HG03432 (cell line): ENCODE results near the gene DNAH14.
"Not testable (repeated sequence)": the region's sequence is repeated elsewhere in the genome, so short reads cannot be mapped to it uniquely, and the experiment has no call there.

Experiments used
- ATAC-seq: cut with Tn5 transposase; IDR thresholded peaks from one replicate; pipeline ENCODE4 v1.9.1; 2021; ENCODE audit warnings: mild to moderate bottlenecking, moderate library complexity; ENCODE audit not compliant: unreplicated experiment

Gene DNAH14

DNA sequence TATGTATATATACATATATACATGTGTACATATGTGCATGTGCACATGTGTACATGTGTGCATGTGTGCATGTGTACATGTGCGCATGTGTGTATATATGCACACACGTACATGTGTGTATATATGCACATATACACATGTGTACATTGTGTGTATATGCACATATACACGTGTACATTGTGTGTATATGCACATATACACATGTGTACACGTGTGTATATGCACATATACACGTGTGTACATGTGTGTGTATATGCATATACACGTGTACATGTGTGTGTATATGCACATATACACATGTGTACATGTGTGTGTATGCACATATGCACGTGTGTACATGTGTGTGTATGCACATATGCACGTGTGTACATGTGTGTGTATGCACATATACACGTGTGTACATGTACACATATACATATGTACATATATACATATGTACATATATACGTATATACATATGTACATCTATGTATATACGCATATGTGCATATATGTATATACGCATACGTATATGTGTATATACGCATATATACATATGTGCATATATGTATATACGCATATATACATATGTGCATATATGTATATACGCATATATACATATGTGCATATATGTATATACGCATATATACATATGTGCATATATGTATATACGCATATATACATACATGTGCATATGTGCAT is 405.8 kb downstream of the DNAH14 start:
- ATAC-seq, result not testable (repeated sequence)

DNA sequence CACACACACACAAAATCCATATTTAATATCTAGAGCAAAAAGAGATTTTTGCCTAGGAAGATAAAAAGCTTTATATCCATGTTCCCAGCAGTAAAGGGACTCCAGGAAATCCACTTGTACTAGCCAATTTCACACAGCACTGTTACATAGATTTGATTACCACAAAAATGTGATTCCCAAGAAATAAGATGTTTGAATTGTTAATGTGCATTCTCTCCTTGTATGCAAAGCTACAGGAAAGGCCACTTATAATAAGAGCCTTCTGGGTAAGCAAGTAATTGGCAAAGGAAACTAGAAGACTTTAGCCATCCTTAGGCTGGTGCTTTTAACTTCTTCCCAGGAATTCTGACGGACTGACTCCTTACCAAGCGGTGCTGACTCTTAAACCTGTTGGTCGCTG is 409.1 kb downstream of the DNAH14 start:
- no peak for ATAC-seq

DNA sequence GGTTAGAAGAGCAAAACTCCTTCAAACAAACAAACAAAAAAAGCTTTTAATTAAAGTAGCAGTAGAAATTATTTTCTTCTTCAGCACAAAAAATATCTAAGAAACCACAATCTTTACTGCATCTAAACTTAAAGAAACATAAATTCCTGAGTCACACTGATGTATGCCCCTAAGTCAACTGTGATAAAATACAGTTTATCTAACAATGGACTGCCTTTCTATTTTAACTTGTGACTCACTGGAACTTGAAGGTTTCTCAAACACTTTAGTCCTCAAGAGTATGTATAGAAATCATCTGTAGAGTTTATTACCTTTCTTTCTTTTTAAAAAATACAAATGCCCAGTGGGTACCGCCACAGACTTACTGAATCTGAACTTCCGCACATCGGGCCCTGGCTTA is 412.2 kb downstream of the DNAH14 start:
- no peak for ATAC-seq

DNA sequence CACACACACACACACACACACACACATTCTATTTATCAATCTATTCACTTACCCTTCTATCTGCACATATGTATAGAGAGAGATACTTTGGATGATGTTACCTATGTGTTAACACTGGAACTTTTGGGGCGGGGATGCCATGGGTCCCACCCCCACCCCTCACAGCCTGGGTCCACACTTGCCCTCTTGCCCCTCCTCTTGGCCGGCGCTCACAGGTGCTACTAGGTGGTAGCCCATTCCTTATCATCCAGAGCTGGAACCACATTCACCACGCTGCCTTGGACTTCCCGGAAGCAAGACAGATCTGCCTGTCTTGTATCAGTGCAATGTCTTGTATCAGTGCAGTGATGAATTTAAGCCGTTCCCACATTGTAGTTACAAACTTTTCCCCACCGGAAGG is 413.2 kb downstream of the DNAH14 start:
- ATAC-seq, result no peak

DNA sequence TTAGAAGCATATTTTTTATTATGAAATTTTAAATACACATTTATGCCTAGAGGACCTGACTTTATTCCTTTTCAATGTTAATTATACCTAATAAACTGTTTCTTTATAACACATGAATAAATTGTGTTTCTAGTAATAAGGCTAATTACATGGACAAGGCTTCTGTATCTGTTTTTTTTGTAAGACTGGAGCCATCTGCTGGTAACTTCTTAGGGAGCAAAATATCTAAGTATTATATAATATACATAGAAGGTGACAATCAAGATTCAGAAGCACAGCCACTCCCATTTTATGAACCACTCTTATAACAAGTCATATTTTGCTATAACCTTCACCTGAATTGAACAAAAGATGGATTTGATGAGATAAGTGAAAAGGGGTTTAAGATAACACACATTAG is 414.1 kb downstream of the DNAH14 start:
- peak; percentile 50 for ATAC-seq

DNA sequence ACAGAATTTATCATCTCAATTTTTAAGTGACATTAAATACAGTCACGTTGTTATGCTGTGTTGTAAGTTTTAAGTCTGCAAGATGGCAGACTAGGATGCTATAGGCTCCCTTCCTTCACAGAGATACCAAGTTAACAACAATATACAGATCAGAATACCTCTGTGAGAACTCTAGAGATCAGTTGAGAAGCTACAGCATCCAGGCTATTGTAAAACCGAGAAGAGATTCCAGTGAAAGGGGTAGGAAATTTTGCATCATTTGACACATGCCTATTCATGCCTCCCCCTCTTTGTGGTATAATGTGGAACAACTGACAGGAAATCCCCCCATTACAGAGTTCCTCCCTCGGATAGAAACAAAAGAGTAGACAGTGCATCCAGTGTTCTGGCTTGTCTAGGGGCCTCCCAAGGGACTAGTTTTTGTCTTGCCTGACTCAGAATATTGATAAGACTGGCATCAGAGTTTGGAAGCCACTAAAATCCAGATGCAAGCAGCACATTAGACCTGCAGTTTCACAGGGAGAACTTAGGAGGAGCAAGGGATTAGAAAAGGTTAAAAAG is 417.7 kb downstream of the DNAH14 start:
- ATAC-seq, result peak; percentile 59

DNA sequence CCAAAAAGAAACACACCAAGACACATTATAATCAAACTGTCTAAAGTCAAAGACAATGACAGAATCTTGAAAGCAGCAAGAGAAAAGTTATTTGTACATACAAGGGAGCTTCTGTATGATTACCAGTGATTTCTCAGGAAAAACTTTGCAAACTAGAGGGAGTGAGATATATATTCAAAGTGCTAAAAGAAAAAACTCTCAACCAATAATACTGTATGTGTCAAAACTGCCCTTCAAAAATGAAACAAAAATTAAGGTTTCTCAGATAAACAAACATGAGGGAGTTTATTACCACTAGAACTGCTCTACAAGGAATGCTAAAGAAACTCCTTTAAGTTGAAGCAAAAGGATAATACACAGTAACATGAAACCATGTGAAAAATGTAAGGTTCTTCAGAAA is 418.9 kb downstream of the DNAH14 start:
- no peak for ATAC-seq

DNA sequence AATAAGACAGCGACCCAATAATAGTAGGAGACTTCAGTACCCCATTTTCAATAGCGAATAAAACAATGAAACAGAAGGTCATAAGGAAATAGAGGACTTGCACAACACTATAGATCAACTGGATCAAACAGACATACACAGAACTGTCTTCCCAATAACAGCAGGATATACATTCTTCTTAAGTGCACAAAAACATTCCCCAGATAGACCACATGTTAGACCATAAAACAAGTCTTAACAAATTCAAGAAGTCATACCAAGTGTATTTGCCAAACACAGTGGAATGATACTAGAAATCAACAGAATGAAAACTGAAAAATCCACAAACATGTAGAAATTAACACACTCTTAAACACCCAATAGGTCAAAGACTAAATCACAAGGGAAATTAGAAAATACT is 420.4 kb downstream of the DNAH14 start:
- no peak for ATAC-seq

DNA sequence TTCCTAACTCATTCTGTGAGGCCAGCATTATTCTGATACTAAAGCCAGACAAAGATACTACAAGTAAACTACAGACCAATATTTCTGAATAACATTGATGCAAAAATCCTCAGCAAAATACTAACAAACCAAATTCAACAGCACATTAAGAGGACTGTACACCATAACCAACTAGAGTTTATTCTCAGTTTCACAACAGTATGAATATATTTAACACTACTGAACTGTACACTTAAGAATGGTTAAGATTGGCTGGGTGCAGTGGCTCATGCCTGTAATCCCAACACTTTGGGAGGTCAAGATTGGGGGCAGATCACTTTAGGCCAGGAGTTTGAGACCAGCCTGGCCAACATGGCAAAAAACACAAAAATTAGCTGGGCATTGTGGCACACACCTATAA is 421.4 kb downstream of the DNAH14 start:
- ATAC-seq, result no peak

DNA sequence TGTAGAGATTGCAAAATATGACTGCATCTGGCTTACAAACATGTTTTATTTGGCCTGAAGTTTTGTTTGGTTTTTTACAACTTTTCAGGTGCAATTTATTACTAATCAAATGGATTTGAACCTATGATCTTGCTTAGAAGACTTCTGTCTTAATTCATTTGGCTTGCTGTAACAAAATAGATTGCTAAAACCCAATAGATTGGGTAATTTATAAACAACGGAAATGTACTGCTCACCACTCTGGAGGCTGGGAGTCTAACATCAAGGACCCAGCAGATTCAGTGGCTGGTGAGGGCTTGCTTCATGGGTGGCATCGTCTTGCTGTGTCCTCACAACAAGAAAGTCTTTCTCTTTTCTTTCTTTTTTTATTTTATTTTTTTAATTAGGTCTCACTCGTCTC is 425.4 kb downstream of the DNAH14 start:
- ATAC-seq, result no peak

DNA sequence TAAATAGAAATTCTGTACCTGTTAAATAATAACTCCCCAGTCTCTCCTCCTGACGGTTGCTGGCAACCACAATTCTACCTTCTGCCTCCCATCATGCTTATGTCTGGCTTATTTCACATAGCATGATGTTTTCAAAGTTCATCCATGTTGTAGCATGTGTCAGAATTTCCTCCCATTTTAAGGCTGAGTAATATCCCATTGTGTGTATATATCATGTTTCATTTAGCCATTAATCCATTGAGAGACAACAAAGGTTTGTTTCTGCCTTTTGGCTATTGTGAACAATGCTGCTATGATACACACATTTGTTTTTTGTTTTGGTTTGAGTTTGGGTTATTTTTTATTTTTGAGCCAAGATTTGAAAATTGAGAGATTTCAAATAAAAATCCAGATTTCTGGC is 426.4 kb downstream of the DNAH14 start:
- no peak for ATAC-seq

DNA sequence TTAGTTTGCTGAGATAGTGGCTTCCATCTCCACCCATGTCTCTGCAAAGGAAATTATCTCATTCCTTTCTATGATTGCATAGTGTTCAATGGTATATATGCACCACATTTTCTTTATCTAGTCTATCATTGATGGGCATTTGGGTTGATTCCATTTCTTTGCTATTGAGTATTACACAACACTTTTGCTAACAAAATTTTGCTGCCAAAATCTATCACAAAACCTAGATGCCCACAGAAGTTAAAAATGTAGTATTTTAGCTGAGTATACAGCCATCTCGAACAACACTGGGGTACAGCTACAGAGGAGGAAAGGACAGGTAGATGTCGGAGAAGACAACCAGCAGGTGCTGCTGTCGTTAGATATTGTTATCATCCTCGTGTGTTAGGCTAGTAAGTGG is 430.6 kb downstream of the DNAH14 start:
- ATAC-seq, result no peak

DNA sequence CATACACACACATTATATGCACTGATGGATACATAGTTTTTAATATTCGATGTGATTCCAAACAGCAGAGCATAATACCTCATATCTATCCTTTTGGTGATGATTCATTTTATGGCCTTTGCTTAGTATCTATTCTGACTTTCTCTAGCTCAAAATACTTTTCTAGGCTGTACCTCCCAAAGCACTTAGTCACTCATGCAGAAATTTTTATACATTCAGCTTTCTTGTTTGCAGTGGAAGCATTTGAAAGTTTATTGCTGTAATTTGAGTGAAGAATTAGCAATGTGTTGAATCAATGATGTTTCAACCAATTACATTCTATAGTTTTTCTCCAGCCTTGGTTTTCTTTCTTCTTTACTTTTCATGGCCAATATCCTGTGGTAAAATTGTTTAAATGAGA is 431.7 kb downstream of the DNAH14 start:
- no peak for ATAC-seq

DNA sequence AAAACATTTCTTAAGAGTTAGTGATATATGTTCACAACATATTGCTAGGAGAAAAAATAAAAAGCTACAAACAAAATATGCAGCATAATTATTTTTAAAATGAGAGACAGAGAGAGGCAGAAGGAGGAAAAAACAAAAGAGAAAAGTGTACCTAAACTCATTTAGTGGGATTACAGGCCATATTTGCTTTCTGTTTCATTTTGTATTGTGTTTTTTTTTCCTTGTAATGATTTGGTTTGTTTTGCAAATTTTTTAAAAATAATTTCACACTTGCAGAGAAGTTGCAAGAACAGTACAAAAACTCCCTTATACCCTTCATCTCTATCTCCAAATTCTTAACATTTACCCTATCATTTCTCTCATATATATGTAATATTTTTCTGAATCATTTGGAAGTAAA is 433.3 kb downstream of the DNAH14 start:
- ATAC-seq, result peak; percentile 51

DNA sequence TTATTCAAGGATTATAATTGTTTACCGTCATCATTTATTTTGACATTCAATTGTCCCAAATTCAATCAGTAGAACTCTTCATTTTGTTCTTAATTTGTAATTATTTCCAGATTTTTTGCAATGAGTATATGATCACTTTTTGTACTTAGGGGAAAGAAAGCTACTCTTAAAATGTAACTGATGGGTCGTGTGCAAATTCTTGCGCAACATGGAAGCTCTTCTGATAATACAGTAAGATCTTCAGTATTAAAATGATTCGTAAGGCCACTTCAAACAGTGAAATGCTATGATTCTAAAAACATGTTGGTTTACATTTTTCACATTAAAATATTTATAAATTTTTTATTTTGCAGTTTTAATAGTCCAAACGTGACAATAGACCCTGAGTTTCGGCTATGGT is 435.0 kb downstream of the DNAH14 start:
- no peak for ATAC-seq

DNA sequence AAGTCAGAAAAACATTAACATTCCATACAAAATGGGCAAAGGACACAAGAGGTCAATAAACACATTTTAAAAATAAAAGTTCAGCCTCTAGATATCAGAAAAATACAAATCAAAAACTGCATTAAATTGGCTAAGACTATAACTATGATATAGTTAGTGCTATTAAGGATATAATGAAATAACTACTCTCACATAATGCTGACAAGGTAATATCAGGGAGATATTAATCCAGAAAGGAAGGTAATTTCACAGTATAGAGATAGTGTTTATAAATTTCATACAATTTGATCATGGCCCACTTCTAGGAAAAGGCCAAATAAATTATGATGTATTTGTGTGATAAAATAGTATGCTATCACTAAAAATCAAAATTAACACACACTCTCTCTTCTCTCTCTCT is 436.5 kb downstream of the DNAH14 start:
- no peak for ATAC-seq

DNA sequence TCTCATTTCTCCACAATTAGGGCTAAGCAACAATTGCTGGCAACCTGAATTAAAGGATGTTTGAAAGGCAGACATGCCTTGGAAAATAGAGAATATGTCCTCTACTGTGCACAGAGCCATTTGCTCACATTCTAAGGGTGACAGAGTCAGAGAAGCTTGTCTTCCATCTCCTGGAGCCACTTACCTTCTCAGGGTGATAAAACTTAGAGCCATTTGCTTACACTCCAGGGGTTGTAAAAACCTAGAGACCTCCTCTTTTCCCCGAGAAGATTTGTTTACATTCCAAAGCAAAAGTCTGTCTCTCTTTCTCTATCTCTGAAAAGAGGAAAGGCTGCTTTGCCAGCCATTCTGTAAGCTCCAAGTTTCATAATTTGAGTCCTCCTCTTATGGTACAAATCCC is 437.1 kb downstream of the DNAH14 start:
- ATAC-seq, result no peak

DNA sequence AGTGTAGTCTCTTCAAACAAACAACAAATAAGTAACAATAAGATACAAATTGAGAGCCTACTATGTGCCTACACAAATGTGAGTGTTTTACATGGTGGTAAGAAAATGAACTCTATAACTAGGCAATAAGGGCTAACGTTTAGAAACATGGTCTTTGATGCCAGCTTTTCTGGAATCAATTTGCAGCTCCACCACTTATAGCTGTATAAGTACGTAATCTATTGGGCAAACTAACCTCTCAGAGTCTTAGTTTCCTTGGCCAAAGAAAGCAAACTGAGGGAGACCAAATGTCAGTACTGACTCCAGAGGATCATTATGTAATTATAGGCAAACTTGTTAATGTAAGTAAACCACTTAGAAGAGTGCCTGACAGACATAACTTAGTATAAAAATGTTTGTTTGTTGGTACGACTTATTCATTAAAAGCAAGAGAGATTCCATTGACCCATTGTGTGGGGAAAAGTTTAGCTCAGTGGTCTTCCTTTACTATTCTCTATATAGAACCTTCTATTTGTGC is 438.6 kb downstream of the DNAH14 start:
- no peak for ATAC-seq

DNA sequence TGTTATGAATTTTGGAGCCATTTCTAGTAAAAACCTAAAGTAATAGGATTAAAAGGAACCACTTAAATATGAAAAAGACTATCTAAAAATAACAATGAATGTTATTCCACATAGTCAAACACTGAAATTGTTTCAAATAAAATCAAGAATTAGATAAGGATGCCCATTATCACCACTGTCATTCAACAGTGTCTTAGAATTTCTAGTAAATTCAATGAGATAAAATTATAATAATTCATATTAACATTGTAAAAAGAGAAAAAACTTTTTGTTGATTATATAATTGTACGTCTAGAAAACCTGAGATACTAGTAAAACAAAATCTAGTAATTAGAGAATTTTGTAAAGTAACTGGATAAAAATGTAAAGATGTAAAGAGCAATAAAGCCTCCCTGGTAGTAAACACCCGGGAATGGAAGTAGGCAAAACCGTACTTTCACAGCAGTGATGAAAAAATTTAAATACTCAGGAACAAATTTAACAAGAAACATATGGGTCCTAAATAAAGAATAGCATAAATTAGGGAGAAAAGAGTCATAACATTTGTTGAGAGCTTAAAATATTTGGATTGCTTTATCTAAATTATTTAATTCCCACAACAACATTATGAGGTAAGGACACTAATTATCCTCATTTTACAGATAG is 442.0 kb downstream of the DNAH14 start:
- no peak for ATAC-seq

DNA sequence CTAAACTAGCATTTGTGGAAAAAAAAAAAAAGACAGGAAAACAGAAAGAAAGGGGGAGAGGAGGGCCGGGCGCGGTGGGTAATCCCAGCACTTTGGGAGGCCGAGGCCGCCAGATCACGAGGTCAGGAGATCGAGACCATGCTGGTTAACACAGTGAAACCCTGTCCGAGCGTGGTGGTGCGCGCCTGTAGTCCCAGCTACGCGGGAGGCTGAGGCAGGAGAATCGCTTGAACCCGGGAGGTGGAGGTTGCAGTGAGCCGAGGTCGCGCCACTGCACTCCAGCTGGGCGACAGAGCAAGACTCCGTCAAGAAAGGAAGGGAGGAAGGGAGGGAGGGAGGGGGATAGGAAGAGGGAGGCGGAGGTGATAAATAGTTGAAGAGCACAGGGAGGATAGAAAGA is 443.7 kb downstream of the DNAH14 start:
- no peak for ATAC-seq

DNA sequence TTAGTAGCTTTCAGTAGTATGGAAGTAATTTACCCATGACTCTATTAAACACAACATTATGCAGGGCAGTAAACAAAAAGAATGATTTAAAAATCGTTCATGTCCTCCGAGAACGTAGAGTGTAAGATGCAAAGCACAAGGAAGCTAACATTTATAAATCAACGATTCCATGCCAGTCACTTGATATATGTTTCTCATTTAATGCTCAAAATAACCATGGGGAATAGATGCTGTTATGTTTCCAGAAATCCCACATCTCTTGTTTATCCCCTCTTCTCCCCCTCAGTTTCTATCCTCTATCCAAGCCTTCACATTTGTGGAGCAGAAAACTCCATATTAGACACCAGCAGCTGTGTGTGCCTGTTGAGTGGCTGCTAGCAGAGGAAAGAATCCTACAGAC is 445.5 kb downstream of the DNAH14 start:
- no peak for ATAC-seq

DNA sequence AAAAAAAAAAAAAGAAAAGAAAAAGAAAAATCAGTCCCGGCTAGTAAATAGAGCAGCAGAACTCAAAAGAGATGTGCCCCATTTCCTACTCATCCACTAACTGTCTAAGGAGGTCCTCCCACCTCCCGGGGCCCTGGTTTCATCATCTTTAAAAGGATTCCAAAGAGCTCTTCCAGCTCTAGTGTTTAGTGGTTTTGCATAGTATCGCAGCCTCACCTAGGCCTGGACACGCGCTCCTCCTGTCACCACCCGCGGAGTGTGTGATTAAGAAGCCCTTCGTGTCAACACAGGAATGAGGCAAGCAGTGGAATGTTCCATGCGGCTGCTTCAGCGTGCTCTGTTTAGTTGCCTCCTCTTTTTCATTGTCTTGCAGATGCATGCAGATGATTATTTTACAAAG is 449.4 kb downstream of the DNAH14 start:
- ATAC-seq, result no peak
